Measurements from ENCODE around the gene PNKP.

DNA sequence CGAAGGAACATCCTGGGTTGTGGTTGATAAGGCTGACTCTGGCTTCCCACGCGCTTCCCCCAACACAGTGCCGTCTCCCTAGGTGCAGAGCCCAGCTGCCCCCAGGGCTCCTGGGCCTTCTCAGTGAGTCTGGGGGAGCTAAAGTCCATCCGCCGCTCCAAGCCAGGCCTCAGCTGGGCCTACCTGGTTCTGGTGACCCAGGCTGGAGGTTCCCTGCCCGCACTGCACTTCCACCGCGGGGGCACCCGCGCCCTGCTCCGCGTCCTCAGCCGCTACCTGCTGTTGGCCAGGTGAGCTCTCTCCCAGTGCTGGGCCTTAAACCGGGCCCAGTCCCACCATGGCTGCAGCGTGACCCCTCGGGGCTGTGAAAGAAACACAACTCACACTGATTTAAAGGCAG is 13.8 kb upstream of the PNKP start:
- TF ChIP-seq POLR2A (IDR thresholded peaks at IDR 0.05): no peak
- TF ChIP-seq, protein P1, sequence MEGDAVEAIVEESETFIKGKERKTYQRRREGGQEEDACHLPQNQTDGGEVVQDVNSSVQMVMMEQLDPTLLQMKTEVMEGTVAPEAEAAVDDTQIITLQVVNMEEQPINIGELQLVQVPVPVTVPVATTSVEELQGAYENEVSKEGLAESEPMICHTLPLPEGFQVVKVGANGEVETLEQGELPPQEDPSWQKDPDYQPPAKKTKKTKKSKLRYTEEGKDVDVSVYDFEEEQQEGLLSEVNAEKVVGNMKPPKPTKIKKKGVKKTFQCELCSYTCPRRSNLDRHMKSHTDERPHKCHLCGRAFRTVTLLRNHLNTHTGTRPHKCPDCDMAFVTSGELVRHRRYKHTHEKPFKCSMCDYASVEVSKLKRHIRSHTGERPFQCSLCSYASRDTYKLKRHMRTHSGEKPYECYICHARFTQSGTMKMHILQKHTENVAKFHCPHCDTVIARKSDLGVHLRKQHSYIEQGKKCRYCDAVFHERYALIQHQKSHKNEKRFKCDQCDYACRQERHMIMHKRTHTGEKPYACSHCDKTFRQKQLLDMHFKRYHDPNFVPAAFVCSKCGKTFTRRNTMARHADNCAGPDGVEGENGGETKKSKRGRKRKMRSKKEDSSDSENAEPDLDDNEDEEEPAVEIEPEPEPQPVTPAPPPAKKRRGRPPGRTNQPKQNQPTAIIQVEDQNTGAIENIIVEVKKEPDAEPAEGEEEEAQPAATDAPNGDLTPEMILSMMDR (IDR thresholded peaks at IDR 0.05): no peak
- no peak for TF ChIP-seq EP300 (IDR thresholded peaks at IDR 0.05)
